ENCODE measurements around the gene DPP6.

DPP6 gene

DNA sequence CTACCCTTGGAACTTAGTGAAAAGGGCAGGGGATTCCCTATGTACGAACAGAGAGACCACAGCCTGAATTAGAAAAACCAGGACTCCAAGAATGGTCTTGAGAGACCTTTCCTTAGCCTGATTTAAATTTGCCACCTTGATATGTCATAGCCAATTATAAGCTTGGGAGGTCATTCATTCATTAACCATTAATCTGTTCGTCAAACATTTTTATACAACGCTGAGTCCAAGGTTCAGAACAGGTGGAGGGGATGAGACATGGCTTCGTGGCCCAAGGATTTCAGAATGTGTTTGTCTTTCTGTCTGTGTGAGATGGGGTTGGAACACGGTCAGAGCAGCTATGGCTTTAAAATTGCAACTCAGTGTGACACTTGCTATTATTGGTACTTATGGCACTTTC is 792.8 kb downstream of the DPP6 start:
- no peak for DNase-seq

DNA sequence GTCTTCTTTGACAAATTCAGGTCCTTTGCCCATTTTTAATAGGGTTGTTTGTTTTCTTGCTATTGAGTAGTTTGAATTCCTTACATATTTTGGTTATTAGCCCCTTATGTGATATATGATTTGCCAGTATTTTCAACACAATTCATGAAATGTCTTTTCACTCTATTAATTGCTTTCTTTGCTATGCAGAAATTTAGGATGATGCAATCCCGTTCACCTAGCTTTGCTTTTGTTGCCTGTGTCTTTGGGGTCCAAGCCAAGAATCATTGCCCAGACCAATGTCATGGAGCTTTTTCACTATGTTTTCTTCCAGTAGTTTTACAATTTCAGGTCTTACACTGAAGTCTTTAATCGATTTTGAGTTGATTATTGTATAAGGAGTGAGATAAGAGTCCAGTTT is 796.3 kb downstream of the DPP6 start:
- no peak for DNase-seq

DNA sequence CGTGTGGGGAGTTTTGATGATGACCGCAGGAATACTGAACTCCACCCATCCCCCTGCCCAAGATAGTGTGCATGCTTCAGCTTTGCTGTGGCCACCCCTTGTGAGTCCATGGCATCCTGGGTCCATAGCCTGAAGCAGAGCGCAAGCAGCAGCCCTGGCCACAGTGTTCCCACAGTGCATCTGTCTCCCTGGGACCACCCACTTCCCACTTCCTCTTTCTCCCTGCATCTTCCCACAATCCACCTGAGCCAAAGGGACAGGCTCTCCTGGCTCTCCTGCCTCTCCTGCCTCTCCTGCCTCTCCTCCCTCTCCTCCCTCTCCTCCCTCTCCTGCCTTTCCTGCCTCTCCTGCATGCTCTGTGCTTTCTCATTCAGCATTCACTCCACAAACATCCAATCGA is 800.0 kb downstream of the DPP6 start:
- DNase-seq = no peak

DNA sequence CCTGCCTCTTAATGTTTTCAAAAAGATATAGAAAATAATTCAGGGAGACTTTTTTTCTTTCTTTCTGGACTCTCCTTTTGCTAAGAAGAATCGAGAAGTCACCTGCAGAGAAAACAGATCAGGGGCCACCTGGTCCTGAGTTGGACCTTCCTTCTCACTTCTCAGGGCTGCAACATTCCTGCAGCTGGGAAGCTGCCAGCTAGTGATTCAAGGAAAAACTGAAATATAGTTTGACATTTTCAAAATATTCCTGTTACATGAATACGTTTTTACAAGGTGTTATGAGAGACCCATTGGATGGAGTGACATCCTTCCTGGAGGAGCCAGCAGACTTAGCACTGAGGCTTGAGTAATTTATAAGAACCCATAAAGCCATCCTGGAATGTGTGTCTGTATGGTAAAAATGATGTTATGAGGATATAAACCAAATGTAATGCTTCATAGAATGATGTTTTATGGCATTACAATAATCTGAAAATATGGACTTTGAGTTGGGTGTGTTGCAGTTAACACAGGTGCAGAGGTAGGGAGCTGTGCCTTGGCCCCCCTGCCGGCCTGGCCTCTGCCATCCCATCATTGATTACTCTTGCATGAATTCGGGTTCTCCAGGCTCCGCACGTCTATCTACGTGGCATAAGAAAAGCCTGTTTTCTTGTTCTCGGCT is 801.0 kb downstream of the DPP6 start:
- no peak for DNase-seq

DNA sequence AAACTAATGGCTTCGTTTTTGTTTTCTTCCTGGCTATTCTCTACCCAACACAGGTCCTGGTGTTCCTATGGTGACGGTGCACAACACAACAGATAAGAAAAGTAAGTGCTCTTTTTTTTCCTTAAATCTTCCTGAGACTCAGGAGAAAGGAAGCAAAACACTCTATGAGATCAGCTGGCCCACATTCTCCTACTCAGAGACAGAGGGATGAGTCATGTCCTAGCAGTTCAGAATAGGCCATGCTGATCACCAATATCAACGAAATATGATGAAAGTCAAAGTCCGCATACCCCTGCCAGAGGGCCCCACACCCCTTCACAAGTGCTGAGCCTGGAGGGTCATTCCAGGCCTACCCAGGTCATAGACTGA is 801.5 kb downstream of the DPP6 start:
- no peak for DNase-seq

DNA sequence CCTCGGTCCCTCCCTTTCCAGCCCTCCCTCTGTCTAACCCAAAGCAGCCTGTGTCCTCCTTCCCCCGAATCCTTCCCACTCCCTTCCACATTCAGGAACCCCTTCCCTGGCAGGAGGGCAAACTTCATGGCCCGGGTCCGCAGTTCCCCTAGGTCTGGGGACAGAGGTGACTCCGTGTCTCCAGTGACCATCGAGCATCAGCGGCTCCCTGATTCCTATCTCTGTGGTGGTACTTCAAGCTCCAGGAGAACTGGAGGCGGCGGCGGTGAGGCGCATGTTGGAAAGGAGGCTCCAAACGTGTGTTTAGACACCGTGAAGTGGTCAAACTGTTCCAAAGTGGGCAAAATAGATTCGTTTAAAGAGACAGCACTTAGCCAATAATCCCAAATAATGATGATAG is 802.6 kb downstream of the DPP6 start:
- no peak for DNase-seq

DNA sequence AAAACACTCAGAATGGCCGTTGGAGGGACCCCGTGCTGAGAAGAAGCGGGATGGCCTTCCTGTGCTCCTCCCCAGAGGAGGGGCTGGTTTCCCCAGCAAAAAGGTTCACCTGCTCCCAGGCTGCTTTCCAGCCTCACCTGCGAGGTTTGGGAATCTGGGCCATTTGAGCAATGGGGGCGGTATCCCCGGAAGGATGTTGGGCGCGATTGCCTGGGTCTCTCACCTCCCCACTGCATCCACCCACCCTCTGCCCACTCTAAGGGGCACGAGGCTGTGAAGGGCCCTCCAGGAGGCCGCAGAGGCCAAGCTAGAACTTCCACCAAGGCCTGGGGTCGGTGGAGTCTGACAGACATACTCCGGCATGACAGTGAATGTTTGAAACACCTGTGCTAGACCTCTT is 803.2 kb downstream of the DPP6 start:
- DNase-seq = no peak

DNA sequence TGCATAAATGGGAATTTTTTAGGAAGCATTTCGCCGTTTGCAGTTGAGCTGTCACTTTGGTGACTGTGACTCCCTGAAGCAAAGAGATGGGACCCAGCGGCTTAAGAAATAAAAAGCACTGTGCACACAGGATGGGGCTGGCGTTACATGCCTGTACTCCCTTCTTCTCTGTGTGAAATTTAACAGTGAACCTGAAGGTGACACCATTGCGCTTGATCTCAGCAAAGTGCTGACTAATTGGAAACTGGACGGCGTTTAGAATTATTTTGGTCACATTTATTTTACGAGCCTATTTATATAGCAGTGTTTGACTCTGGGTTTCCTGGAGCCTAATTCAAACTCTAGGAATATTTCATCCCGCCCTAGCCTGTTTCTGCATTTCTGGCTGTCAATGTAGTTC is 804.5 kb downstream of the DPP6 start:
- no peak for DNase-seq

DNA sequence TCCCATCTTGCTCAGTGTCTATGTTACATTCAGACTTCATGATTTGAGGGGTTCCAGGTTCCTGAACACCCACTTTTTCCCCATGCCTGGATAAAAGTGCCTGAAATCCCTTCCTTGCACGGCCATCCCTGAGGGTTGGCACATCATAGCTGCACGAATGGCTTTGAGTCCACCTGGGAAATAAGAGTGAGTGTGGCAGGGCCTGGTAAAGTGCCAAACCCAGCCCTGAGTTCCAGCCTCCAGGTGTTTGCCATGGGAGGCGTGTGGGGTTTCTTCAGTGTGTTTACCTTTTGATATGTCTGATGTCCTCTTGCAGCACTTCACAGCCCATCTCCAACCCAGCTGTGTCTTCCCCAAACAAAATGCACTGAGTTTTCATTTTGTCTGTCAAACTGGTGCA is 805.0 kb downstream of the DPP6 start:
- DNase-seq = no peak

DNA sequence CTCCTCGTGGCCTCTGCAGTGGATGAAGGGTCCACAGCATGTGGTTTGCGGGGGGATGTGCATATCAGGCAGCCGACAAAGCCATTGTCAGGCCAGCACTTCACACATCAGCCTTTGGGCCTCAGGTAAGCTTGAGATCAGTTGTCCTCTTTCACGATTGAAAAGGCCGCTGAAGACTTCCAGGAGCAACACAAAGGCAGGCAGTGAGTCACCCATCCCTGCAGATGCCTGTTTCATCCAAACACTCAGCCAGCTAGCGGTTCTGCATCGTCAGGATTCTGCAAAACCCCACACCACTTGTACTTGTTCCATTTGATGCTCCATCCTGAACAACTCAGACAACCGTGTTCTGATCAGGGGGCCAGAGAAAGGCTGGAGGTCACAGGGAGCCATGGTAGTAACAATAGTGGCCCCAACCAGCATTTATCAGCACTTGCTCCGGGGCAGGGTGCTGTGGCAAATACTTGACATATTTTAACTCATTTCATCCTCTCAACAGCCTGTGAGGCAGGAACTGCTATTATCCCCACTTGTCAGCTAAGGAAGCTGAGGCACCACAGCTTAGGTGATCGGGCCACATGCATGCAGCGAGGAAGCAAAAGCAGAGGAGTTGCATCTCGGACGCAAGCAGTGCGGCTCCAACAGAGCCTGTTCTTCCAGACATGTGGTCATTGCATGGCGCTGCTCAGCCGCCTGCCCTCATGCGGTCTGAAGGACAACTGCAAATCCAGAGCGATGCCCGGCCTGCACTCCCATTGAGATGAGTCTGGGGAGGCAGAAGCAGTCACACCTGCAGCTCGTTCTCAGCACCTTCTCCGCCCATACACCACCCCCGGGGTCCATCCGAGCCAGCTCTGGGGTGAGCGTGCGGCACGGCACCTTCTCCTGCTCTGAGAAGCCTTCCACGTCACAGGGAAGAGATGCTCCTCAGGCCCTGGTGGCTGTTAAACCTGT is 805.8 kb downstream of the DPP6 start:
- DNase-seq = no peak

GRCh38 chr7:154858836-154859537 is 806.8 kb downstream of the DPP6 start:
- DNase-seq = no peak

DNA sequence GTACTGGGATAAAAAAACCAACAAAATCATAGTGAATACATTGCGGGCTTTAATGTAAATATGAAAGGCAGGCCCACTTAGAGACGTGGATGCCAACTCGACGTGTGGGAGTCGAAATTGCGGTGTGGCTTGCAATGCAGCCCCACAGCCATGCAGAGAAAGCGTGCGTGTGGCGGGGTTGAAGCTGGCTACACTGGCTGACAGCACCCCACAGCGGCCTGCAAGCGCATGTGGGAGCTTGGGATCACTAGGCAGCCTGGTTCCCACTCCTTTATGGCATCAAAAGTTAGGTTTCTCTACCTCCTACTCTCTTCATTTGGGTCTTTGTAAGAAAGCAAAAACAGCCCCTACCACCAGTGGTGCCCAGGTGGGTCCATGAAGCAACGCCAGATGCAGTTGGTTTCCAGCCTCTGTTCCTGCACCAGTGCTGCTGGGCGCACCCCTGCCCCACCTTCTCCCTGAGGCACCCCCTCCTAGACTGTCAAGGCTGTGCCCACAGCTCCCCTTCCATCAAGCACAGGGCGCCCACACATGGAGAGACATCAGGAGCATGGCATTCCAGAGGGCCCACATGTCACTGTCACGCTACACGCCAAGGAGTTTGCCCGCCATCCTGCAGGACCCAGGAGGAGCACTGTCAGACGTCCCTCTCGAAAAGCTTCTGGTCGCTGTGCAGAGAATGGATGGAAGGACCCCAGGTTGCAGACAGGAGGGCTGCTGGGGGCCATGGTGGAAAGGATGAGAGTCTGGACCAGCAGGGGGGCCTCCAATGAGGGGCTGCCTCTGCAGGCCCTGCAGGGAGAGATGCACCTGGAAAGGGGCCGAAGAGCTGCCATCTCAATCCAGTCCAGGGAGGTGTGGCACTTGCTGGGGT is 807.8 kb downstream of the DPP6 start:
- no peak for DNase-seq

DNA sequence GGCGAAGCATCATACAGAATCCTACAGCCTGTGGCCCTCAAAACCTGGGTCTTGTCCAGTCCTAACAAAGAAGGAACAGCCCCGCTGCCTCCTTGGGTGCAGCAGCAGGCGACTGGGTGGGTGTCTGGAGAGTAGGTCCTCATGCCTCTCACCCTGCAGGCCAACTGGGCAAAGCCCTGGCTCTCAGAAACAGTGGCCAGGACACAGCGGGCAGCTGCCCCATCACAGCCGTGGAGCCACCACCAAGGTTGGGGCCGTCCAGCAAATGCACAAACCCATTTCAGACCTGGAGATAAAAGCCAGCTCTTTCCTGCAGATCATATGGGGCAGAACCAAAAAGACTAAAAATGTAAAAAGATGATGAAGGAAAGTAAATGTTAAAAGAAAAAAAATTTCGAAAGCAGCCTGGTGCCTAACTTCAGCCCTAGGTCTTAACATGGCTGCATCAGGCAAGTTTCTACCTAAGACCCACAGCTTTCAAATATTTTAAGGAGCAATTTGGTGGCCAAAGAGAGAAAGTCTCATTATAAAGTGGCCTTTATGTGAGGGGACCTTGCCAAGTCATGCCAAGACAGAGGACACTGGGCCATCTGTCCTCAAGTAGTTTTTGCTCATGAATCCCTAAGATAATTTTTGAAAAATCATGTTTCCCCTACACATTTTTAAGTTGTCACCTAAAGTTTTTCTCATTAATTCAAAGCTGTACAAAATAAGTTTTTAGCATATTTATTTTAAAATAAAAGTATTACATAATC is 808.6 kb downstream of the DPP6 start:
- DNase-seq = no peak

DNA sequence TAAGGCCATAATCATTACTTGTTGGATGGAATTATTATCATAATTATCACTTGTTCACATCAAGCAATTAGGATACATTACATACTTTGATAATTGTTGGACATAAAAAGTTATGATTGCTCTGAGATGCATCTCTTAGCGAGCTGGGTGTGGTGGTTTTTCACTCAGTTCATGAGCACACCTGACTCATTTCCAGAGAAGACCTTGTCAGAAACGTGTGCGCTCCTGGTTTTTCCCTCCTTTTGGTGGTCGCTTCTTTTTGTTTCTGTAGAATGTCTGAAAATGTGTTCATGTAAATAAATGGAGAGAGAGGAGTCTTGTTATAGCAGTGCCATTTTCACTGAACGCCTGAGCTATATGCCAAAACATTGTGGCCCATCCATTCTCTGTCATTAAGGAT is 809.4 kb downstream of the DPP6 start:
- DNase-seq = no peak

DNA sequence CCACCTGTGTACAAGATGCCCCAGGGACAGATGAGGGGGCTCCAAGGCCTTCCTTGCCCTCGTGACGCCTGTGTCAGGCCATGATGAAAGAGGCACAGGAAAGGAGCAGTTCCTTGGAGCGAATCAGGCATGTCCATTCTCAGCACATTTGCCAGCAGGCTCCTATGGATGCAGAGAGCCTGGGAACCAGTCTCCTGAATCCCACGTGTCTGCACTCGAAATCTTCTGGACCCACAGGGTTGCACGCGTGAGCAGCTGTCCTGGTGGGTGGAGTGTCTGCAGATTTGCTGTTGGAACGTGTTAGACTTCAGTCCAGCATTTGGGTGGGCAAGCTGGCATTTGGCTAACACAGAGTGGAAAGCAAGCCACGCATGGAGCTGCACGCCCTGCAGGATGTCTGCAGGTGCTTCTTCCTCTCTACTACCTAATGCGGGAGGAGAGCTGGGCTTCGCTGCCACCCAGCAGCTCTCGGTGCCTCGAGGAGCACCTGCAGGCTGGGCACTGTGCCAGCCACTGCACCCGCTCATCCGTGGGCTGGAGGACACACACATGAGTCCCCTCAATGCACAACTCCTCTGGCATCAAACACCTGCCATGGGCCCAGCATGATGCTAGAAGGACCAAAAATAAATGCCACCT is 810.1 kb downstream of the DPP6 start:
- DNase-seq = no peak

DNA sequence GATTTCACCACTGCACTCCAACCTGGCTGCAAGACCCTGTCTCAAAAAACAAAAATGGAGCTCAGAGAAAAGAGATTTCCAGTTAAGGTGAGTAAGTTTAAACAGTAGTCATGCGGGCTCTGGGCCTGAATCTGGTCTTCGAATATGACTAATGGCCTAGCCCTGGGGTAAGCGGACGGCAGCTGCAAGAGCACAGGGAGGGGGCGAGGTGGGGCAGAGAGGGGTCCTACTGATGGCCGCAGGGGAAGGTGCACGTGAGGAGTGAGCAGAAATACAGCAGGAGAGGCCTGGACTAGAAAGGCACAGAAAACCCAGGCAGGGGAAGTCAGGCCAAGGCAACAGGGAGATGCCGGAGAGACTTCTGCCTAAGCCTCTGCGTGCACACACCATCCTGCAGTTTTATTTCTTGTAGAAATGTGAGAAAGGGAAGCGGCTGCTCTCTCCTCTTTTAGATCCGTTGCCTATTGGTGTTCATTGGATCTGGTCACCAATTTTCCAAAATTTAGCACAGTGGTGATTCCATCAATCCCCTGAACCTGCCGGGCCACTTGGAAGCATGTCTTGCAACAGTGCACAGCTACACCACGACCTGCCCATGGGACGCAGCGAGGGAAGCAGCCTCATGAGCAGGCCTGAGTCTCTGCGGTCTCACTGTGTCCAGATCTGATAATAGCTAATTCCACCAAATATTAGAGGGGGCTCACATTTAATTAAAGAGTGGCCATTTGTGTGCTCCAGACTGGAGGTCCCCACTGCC is 811.7 kb downstream of the DPP6 start:
- DNase-seq = no peak

DNA sequence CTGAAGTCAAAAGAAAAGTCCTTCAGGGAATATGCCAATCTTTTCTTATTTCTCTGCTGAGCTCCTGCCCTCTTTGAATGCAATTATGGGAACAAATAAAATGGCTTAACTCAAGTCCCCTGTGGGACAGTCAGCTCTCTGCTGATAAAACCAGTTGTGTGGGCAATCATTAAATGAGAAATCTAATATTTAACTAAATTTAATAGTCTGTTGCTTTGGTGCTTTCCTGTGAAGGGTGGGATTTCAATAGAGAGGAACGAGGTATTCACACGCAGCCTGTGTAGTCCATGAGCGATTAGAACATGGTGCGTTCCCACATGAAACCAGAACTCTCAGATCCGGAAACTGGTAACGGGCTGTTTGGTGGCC is 812.3 kb downstream of the DPP6 start:
- no peak for DNase-seq

GRCh38 chr7:154865984-154866685 is 813.9 kb downstream of the DPP6 start:
- no peak for DNase-seq

- no peak for DNase-seq
Observed at GRCh38 chr7:154867068-154867467, 814.9 kb downstream of the DPP6 start.

- no peak for DNase-seq
Observed at GRCh38 chr7:154868921-154869320, 816.7 kb downstream of the DPP6 start.
